ENCODE data around the gene ZBTB14.

The ZBTB14 gene

GRCh38 chr18:5288517-5288935 is 7.0 kb downstream of the ZBTB14 start:
- H3K4me3 ChIP-seq (ENCODE audit: low read depth, low read length), result no peak overlapping the region
- no peak for TF ChIP-seq CTCF (conservative IDR thresholded peaks at IDR 0.05; ENCODE audit: low read depth, low read length)
- no peak for DNase-seq (ENCODE audit: low read depth)

DNA sequence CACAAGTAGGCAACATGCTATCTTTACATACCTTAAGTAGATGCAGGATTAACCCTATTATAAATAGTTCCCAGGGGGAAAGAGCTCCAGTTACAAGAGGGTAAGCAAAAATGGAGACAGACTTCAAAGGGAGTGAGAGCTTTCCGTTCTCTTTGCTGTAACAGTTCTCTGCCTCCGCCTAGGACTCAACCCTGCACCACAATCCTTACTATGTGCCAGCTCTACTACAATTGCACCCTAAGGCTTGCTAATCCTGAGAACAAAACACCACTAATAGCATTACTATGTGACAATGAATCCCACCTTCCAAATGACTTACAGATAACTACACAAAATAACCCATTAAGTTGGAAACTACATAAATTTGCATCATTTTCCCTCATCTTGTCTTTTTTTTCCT is 7.7 kb downstream of the ZBTB14 start:
- no peak for TF ChIP-seq CTCF (conservative IDR thresholded peaks at IDR 0.05; ENCODE audit: low read depth, low read length)
- DNase-seq (ENCODE audit: low read depth), result no peak
- no peak overlapping the region for H3K4me3 ChIP-seq (ENCODE audit: low read depth, low read length)

- no peak overlapping the region for H3K4me3 ChIP-seq (ENCODE audit: low read depth, low read length)
- no peak for TF ChIP-seq CTCF (conservative IDR thresholded peaks at IDR 0.05; ENCODE audit: low read depth, low read length)
- no peak for DNase-seq (ENCODE audit: low read depth)
Measured at GRCh38 chr18:5286525-5286924, 9.0 kb downstream of the ZBTB14 start.

DNA sequence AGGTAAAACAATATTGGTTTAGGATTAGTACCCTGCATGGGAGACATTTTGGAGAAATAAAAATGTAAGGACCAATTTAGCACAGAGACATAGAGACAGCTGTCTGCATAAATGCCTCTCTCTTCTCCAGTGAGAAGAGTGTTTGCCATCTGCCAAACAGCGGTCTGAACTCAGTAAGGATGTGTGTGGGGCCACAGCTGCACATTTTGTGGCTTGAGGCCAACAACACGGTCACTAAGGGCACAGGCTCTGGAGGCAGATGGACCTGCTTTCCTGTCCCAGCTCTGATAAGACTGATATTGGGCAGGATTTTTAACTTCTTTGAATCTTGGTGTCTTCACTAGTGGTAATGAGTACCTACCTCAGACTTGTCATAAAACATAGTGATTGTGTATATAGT is 10.2 kb downstream of the ZBTB14 start:
- H3K4me3 ChIP-seq (ENCODE audit: low read depth, low read length), result no peak overlapping the region
- no peak for DNase-seq (ENCODE audit: low read depth)
- TF ChIP-seq CTCF (conservative IDR thresholded peaks at IDR 0.05; ENCODE audit: low read depth, low read length), result no peak

DNA sequence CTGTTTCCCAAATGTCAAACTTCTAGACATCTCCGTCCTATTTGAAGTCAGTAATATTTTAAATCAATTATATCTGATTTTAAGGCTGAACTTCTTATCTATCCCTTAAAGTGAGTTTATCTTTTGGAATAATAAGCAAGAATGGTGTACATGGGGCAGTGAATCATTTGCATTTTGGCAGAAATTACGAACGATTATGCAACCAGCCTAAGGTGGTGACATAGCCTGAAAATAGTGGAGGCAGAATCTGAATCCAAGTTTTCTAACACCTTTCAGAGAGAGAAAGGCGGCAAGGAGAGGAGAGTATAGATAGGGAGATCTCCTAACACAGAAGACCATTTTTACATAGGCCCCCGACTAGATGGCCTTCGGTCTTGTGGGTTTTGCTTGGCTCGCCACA is 10.7 kb downstream of the ZBTB14 start:
- no peak for TF ChIP-seq CTCF (conservative IDR thresholded peaks at IDR 0.05; ENCODE audit: low read depth, low read length)
- H3K4me3 ChIP-seq (ENCODE audit: low read depth, low read length), result no peak overlapping the region
- DNase-seq (ENCODE audit: low read depth), result peak; percentile 19

- TF ChIP-seq CTCF (conservative IDR thresholded peaks at IDR 0.05; ENCODE audit: low read depth, low read length), result no peak
- no peak overlapping the region for H3K4me3 ChIP-seq (ENCODE audit: low read depth, low read length)
- DNase-seq (ENCODE audit: low read depth), result no peak
Measured at GRCh38 chr18:5282770-5283169, 12.8 kb downstream of the ZBTB14 start.

GRCh38 chr18:5276947-5277346 is 18.6 kb downstream of the ZBTB14 start:
- DNase-seq (ENCODE audit: low read depth), result no peak
- no peak for TF ChIP-seq CTCF (conservative IDR thresholded peaks at IDR 0.05; ENCODE audit: low read depth, low read length)
- H3K4me3 ChIP-seq (ENCODE audit: low read depth, low read length), result no peak overlapping the region
